ENCODE results near the gene USP21.

DNA sequence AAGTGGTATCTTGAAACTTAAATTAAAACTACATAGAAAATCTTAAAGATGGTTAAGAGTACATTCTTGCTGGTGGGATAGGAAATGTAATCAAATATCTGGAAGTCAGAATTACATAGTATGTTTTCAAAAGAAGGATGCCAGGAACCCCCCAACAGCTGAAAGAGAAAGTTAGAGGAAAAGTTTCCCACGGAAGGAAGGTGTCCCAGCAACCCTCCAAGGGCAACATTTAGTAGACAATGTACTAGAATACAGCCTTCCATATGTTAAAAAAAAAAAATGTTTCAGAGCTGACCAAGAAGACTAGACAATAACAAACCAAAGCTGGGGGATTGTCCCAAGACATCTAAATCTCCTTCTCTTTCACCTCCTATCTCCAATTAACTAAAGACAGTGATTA lies 29.0 kb upstream of the USP21 start:
- TF ChIP-seq, protein P1, sequence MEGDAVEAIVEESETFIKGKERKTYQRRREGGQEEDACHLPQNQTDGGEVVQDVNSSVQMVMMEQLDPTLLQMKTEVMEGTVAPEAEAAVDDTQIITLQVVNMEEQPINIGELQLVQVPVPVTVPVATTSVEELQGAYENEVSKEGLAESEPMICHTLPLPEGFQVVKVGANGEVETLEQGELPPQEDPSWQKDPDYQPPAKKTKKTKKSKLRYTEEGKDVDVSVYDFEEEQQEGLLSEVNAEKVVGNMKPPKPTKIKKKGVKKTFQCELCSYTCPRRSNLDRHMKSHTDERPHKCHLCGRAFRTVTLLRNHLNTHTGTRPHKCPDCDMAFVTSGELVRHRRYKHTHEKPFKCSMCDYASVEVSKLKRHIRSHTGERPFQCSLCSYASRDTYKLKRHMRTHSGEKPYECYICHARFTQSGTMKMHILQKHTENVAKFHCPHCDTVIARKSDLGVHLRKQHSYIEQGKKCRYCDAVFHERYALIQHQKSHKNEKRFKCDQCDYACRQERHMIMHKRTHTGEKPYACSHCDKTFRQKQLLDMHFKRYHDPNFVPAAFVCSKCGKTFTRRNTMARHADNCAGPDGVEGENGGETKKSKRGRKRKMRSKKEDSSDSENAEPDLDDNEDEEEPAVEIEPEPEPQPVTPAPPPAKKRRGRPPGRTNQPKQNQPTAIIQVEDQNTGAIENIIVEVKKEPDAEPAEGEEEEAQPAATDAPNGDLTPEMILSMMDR (IDR thresholded peaks at IDR 0.05): no peak
- no peak for TF ChIP-seq POLR2A (IDR thresholded peaks at IDR 0.05)
